A172 (cell line): Measurements from ENCODE around the gene CENPB. TPM values are rescaled to one million over a fixed set of nuclear protein-coding genes. Genes with fewer than 3 reads are reported as not detected.
"Not testable (repeated sequence)": the region's sequence is repeated elsewhere in the genome, so short reads cannot be mapped to it uniquely, and the experiment has no call there.

Experiments used
- DNase-seq: peaks from one replicate; pipeline ENCODE4 v3.0.0-alpha.2; 2015; ENCODE audit warnings: low spot score
- total RNA-seq: library from RNA; depleted of rRNA; stranded (reverse); fragments of >200 nt; shearing (Covaris generic); gene quantifications from 2 replicates; pipeline ENCODE4 v1.2.3, GENCODE V29; 2014

Gene CENPB
- total RNA-seq, 1 experiment from 2014 or later = 94.1 TPM

DNA sequence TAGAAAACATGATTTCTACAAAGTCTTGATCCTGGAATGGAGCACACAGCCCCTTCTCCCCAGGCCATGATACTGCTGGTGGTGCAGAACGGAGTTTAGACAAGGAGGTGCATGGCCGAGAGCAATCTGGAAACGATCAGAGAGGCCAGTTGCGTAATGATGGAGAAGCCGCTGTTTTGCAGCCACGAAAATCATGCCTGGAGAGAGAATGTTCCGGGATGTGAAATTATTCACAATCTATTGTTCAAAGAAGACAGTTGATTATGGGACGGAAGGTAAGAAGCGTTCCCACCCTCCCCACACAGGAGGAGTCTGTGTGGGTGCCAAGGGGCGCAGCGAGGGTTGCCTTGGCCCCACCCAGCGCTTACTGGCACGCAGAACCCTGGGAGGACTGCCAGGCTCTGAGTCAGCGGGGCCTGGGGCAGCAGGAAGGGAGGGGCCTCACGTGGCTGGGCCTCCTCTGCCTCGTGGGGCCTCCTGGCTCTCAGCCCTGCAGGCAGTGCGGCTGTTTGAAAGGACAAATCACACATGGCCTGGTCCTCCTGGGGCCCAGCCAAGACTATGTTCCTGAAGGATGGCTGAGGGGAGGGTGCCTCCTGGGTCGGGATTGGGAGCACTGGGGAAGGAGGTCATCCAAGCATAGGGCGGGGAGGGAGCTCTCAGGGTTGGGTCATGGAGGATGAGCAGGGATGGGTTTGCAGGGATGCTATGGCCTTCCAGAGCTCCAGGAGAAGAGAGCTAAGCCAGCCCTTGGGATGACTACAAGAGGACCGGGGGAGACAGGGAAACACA is 25.1 kb upstream of the CENPB start:
- DNase-seq = peak; percentile 99

DNA sequence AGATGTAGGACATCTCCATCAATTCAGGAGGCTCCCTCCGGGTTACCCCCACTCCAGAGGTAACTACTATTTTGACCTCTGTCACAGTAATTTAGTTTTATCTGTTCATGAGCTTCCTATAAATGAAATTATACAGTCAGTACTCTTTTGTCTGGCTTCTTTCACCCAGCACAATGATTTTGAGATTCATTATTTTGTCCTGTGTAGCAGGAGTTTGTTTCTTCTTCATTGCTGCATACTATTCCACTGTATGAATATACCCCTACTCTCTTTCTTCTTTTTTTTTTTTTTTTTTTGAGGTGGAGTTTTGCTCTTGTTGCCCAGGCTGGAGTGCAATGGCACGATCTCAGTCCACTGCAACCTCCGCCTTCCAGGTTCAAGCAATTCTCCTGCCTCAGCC is 22.0 kb upstream of the CENPB start:
- DNase-seq = no peak

DNA sequence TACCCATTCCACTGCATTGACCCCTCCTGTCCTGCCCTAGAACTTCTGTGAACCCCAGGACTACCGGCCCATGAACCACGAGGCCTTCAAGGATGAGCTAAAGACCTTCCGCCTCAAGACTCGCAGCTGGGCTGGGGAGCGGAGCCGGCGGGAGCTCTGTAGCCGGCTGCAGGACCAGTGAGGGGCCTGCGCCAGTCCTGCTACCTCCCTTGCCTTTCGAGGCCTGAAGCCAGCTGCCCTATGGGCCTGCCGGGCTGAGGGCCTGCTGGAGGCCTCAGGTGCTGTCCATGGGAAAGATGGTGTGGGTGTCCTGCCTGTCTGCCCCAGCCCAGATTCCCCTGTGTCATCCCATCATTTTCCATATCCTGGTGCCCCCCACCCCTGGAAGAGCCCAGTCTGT is 18.2 kb upstream of the CENPB start:
- DNase-seq = no peak

DNA sequence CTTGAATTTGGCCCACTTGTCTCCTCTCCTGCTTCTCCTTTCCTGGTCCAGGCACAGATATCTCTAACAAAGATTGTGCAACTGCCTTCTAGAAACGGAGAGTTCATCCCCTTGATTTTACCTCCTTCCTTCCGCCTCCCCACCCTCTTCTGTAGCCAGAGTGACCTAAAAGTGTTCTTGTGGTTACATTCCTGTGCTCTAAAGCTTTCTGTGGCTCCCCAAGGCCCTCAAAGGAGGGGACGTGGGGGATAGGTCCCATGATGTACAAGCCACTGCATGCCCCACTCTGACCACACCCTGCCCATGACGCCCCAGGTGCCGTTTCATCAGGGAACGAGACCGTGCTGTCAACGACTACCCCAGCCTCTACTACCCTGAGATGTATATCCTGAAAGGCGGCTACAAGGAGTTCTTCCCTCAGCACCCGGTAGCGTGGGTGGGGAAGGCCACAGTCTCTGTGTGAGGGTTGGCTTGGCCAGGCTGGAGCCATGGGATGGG is 17.8 kb upstream of the CENPB start:
- no peak for DNase-seq

DNA sequence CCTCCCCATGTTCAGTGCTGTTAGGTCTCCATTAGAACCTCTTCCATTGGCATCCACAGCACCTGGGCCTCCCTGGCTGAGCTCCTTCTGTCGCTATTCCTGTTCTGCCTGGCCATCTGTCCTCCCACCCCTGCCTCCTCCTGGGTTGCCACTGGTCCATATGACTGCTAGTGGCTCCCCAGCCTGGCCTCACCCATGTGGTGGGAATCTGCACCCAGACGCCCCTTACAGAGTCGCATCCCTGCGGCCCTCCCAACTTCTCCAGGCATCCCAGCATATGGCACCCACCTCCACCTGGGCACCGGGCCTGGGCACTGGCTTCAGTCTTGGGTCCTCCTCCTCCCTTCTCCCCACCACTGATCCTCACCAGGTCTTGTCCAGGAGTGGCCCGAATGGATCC is 17.3 kb upstream of the CENPB start:
- no peak for DNase-seq

DNA sequence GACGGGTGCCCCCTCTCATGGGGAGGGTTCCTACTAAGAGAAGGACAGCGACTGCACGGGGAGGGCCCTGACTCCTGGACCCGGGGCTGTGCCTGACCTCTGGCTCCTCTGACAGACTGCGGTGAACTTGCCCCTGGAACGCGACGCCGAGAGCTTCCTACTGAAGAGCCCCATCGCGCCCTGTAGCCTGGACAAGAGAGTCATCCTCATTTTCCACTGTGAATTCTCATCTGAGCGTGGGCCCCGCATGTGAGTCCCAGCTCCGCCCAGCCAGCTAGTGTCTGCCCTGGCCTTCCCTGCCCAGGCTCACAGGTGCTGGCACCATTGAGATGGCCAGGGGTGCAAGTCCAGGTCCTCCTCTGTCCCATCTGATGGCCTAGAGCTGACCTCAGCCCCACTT is 16.7 kb upstream of the CENPB start:
- no peak for DNase-seq

DNA sequence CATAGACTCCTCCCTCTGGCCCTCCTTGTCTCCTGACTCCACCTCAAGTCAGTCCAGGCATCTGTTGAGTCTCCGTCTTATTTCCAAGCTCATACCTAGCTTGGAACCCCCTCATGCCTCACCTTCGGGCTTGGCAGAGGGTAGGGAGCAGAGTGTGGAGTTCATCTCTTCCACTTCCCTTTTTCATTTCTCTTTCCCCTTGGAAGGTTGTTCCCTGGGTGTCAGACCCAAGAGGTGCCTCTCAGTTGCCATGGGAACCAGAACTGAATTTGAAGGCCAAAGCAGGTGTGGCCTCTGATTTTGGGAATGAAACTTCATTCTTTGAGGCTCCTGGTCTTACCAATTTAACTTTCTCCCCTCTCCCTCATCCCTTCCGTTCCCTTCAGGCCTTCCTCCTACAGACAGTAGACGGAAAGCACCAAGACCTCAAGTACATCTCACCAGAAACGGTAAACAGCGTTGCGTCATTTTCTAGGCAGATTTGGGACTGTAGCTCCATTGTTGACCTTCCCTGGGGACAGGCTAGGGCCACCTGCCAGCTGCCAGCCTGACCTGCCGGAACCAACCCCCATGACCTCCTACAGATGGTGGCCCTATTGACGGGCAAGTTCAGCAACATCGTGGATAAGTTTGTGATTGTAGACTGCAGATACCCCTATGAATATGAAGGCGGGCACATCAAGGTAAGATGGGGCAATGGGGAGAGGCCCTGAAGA is 16.1 kb upstream of the CENPB start:
- no peak for DNase-seq

DNA sequence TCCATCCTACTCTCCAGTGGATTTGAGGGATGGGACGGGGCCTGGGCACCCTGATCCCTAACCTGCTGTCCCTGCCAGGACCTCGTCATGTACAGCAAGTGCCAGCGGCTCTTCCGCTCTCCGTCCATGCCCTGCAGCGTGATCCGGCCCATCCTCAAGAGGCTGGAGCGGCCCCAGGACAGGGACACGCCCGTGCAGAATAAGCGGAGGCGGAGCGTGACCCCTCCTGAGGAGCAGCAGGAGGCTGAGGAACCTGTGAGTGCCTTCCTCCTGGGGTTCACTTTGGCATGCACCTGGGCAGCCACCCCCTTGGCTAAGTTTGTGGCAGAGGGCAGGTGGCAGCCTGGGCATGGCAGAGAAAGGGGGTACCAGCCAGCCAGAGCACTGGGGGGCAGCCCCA is 15.3 kb upstream of the CENPB start:
- no peak for DNase-seq

DNA sequence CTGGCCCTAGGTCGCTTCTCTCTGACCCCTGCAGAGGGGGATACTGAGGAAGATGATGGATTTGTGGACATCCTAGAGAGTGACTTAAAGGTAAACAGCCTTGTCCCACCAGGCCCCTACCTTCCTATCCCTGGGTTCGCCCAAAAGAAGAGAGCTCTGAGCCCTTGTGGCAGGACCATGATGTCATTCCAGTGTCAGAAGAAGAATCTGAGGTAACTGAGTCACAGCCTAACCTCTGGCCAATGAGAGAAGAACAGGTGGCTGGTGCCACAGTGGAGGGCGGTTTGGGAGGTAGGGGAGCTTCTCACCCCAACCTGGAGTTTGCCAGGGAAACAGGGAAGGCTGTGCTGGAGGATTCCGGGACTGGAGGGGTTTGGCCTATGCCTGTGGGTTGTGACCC is 14.8 kb upstream of the CENPB start:
- no peak for DNase-seq

DNA sequence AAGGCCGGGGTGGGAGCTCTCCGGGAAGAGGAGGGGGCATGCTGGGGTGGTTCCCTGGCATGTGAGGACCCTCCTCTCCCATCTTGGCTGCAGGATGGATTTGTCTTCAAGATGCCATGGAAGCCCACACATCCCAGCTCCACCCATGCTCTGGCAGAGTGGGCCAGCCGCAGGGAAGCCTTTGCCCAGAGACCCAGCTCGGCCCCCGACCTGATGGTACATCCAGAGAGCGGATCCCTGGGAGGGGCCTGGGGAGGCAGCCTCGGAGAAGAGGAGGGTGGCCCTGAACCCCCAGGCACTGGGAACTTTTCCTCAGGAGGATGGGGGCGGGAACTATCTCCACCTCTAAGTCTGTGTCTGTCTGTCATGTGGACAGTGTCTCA is 14.3 kb upstream of the CENPB start:
- no peak for DNase-seq

DNA sequence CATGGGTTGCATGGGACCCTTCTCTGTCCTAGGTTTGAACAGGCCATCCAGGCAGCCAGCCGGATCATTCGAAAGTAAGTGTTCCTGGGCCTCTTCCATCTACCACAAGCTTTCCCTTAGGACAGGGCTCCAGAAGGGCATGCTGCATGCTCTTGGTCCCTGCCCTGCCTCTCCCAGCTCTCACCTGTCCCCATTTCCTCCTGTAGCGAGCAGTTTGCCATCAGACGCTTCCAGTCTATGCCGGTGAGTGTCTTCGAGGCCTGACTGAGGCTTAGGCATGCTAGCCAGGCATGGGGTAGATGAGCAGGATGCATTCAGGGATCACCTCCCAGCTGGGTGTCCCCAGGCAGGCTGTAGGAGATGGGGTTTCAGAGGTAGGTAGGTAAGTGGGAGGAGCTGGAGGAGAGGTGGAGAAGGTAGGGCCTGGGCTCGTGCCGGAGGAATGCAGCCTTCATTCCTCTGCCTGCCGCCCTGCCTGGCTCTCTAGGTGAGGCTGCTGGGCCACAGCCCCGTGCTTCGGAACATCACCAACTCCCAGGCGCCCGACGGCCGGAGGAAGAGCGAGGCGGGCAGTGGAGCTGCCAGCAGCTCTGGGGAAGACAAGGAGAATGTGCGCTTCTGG is 13.8 kb upstream of the CENPB start:
- DNase-seq = no peak

DNA sequence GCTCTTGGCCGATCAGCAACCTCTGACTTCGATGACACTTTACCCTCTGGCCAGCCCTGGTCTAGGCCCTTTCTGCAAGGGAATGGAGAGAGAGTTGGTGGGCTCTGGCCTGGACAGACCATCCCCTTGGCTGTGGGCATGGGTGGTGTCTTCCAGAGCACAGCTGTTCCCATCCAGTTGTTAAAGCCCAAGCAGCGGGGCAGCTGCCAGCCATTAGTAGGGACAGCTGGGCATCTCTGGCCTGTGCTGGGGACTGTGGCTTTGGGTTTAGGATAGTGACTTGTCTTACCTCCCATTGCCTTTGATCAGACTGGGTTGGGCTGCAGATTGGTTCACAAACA is 12.3 kb upstream of the CENPB start:
- no peak for DNase-seq

DNA sequence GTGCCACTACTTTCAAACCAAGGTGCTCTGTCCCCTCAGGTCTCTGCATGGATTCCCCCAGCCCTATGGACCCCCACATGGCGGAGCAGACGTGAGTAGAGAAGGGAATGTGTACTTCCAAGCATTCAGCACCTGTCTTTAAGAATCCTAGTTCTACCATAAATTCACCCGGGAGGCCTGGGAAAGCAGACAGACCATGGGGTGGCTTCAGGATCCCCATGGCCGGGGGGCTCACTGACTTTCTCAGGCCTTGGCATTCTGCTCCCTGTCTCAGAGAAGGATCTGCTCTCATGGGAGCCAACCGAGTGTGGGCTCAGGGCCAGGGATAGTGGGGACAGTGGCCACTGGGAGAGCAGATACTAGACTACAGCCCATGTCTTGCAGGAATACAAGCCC is 11.8 kb upstream of the CENPB start:
- no peak for DNase-seq

DNA sequence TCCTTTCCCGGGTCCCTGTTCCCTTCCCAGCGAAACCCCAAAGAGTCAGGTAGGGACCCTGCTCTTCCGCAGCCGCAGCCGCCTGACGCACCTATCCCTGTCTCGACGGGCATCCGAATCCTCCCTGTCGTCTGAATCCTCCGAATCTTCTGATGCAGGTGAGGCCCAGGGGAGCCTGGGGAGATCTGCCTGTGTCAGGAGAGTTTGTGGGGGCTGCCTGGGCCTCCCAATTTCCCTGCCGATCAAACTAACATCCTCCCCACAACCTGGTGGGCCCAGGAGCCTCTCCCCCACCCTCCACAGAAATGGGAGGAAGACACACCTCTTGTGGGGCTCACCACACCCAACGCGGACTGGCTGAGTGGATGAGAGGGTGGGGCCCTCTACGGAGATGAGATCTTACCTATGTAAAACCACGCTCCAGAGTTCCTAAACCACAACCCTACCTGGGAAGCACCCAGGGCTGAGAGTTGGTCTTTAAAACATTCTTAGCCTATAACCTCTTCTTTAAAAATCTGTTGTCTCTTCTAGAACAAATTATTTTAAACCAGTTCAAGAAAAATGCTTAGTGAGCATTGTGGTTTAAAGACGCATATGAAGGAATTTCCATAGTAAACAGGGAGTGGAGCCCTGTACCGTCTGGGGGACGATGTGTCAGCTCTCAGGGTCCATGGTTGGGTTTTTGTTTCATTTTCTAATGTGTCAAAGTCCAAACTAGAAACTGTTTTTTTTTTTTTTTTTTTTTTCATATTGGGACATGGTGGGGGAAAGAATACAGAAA is 11.2 kb upstream of the CENPB start:
- peak; percentile 46 for DNase-seq

DNA sequence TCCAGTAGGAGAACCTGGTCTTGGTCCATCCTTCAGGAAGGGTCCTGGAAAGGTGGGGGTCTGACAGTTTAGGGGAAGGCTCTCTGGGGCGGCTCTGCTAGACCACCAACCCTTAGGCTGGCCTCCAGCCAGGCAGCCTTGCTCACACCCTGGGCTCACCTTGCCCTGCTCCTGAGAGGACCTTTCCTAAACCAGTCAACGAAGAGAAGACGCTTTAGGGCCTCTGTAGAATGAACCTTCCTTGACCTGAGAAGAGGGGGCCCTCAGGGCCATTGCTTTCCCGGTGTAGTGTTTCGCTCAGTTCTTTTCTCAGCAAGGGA is 10.6 kb upstream of the CENPB start:
- no peak for DNase-seq

DNA sequence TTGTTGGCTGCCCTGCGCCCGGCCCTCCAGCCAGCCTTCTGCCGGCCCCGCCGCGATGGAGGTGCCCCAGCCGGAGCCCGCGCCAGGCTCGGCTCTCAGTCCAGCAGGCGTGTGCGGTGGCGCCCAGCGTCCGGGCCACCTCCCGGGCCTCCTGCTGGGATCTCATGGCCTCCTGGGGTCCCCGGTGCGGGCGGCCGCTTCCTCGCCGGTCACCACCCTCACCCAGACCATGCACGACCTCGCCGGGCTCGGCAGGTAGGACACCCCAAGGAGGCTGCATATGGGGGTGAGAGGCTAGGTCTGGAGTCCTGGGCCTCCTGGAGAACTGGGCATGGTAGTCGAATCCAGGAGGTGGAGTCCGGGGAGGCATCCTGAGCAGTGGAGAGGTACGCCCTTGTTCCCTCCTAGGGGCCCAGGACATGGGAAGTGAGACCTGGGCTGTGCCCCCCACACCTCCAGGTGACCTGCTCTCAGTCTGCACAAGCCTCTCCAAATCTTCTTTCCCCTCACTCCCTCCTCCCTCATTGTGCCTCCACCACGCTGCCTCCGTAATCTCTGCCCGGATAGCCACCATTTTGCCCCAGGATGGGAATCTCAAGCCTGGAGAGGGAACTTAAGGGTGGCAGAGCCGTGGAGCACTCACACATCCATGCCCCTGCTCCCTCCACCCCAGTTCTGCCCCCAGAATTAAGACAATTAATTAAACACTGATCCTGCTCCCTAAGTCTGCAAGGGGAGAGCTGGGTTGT is 10.1 kb upstream of the CENPB start:
- DNase-seq = peak; percentile 23

DNA sequence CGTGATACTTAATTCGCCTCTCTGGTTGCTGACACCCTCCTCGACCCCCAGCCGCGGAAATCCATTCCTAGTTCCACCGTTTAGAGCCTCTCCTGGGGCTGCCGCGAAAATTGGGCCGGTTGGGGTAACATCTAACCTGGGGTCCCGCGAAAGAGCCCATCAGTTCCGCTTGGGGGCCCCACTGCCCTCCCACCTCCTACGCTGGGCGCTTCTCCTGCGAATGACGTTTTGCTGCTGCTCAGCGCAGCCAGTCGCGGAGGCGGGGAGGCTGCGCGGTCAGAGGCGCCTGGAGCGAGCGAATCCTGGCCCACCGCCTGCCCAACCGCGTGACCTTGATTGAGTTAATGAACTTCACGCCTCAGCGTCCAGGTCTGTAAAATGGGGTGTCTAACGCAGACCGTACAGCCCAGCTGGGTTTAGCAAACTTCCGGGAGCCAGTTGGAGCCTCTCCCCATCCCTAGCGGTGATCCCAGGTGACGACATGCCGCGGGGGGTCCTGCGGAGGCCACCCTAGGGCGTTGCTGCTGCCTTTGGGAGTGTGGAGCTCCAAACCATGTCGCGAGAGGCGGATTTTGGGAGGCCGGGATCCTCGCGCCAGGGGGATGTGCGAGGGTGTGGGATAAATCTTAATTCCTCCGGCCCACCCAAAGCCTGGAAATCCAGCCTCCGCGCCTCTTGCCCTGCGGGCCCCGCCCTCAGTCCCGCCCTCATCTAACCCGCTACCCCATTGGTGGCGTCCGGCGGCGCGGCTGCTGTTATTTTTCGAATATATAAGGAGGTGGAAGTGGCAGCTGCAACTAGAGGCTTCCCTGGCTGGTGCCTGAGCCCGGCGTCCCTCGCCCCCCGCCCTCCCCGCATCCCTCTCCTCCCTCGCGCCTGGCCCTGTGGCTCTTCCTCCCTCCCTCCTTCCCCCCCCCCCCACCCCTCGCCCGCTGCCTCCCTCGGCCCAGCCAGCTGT is 9.2 kb upstream of the CENPB start, which contains the start of gene CDC25B:
Gene CDC25B, plus strand, starts transcription at position 800 of the 958 bp plus-strand sequence. CDS start 222 bp downstream, outside the sequence.
- peak; percentile 93 for DNase-seq

DNA sequence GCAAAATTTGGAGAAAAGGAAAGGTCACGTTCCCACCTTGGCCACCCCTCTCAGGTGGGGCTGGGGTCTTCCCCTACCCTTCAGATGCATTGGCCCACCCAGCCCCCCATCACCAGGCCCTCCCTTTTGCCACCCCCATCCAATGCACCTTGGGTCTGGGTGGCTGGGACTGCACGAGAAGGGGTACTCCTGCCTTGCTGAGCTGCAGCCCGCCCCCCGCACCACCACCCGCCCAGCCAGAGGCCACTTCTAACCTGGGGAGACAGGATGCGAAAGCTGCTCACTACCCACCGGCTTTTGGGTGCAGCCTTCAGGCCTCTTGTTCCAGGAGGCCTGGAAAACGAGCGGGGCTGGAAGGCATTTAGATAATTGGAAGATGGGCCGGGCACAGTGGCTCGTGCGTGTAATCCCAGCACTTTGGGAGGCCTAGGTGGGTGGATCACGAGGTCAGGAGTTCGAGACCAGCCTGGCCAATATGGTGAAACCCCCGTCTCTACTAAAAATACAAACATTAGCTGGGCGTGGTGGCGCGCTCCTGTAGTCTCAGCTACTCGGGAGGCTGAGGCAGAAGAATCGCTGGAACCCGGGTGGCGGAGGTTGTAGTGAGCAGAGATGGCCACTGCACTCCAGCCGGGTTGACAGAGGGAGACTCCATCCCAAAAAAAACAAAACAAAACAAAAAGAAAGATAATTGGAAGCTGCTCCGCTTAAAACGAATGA is 8.3 kb upstream of the CENPB start:
- no peak for DNase-seq

DNA sequence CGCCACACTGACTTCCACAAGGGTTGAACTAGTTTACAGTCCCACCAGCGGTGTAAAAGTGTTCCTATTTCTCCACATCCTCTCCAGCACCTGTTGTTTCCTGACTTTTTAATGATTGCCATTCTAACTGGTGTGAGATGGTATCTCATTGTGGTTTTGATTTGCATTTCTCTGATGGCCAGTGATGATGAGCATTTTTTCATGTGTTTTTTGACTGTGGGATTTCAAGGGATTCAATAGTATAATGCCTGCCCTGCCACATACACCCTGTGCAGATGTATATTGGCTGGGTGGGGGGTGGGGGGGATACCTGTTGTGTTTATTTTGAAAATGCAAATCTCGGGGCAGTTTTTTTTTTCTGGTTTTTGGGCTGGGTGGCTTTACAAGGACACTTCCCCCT is 7.6 kb upstream of the CENPB start:
- DNase-seq = not testable (repeated sequence)

DNA sequence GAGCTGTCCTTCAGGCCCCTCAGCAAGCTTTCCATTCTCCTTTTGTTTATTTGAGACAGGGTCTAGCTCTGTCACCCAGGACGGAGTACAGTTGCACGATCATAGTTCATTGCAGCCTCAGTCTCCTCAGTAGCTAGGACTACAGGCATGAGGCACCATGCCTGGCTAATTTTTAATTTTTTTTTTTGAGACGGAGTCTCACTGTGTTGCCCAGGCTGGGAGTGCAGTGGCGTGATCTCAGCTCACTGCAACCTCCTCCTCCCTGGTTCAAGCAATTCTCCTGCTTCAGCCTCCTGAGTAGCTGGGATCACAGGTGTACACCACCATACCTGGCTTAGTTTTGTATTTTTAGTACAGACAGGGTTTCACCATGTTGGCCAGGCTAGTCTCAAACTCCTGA is 2.7 kb upstream of the CENPB start:
- not testable (repeated sequence) for DNase-seq
